Karpas-422 (cell line): Measurements from ENCODE around the gene FREM1. TPM values are rescaled to one million over a fixed set of nuclear protein-coding genes. Genes with fewer than 3 reads are reported as not detected.
A peak's percentile ranks its signal among the peaks of the same experiment; 100 is the strongest.

Experiments
- DNase-seq: peaks from one replicate; pipeline ENCODE4 v3.0.0-alpha.2; 2015
- H2AFZ ChIP-seq: fragments of 200-600 bp; sonication (generic); 2 replicates; pipeline ENCODE4 v1.6.1; 2014; ENCODE audit warnings: antibody characterized with exemption, low read length, mixed read lengths
- H3K27ac ChIP-seq: fragments of 200-600 bp; sonication (generic); 2 replicates; pipeline ENCODE4 v1.5.1; 2014; ENCODE audit warnings: mild to moderate bottlenecking, low read length, moderate library complexity
- H3K27me3 ChIP-seq: fragments of 200-600 bp; sonication (generic); 2 replicates; pipeline ENCODE4 v1.6.1; 2014; ENCODE audit warnings: low read length, mixed read lengths
- H3K36me3 ChIP-seq: fragments of 200-600 bp; sonication (generic); 2 replicates; pipeline ENCODE4 v1.6.1; 2014; ENCODE audit warnings: low read length, mixed read lengths; ENCODE audit not compliant: insufficient read depth
- H3K4me1 ChIP-seq: fragments of 200-600 bp; sonication (generic); 2 replicates; pipeline ENCODE4 v1.6.1; 2014; ENCODE audit warnings: mild to moderate bottlenecking, low read length, mixed read lengths
- H3K4me2 ChIP-seq: fragments of 200-600 bp; sonication (generic); 2 replicates; pipeline ENCODE4 v1.6.1; 2014; ENCODE audit warnings: low read length, low read depth, mild to moderate bottlenecking; ENCODE audit not compliant: poor library complexity, severe bottlenecking
- H3K4me3 ChIP-seq: fragments of 200-600 bp; sonication (generic); 2 replicates; pipeline ENCODE4 v1.5.1; 2014; ENCODE audit warnings: mild to moderate bottlenecking, antibody characterized with exemption, low read length, mixed read lengths
- H3K79me2 ChIP-seq: fragments of 200-600 bp; sonication (generic); 2 replicates; pipeline ENCODE4 v1.6.1; 2014; ENCODE audit warnings: mild to moderate bottlenecking, low read length, mixed read lengths
- H3K9ac ChIP-seq: fragments of 200-600 bp; sonication (generic); 2 replicates; pipeline ENCODE4 v1.6.0; 2014; ENCODE audit warnings: low read length
- H3K9me2 ChIP-seq: fragments of 200-600 bp; sonication (generic), shearing (Covaris generic); replicated peaks from 2 replicates; pipeline ENCODE4 v1.6.0; 2014; ENCODE audit warnings: mild to moderate bottlenecking, low read length, moderate library complexity; ENCODE audit not compliant: insufficient read depth
- H3K9me3 ChIP-seq: fragments of 300-700, 200-600 bp; sonication (generic); 2 replicates; pipeline ENCODE4 v1.6.1; 2014; ENCODE audit warnings: low read length, mixed read lengths
- H4K20me1 ChIP-seq: fragments of 200-600 bp; sonication (generic); 2 replicates; pipeline ENCODE4 v1.6.1; 2014; ENCODE audit warnings: mild to moderate bottlenecking, antibody characterized with exemption, low read length, low read depth; ENCODE audit not compliant: insufficient read depth
- total RNA-seq: library from RNA; depleted of rRNA; stranded (reverse); fragments of >200 nt; shearing (Covaris generic); gene quantifications from 2 replicates; pipeline ENCODE4 v1.2.3, GENCODE V29; 2014; ENCODE audit warnings: low replicate concordance

Gene FREM1
- total RNA-seq, 1 experiment from 2014 or later = not detected

GRCh38 chr9:14775917-14776316 is 134.3 kb downstream of the FREM1 start:
- H3K4me3 ChIP-seq = no peak overlapping the region
- no peaks in the 10 kb centered on the region for H3K27me3 ChIP-seq
- no peak overlapping the region for H3K27ac ChIP-seq
- H3K79me2 ChIP-seq = no peaks in the 10 kb centered on the region
- no peak overlapping the region for H3K4me2 ChIP-seq
- H2AFZ ChIP-seq = no peak overlapping the region
- no peak for DNase-seq
- H3K9me3 ChIP-seq = no peaks in the 10 kb centered on the region
- H4K20me1 ChIP-seq = no peaks in the 10 kb centered on the region
- H3K9me2 ChIP-seq = no peaks in the 10 kb centered on the region
- H3K4me1 ChIP-seq = no peaks in the 10 kb centered on the region
- H3K9ac ChIP-seq = no peak overlapping the region
- H3K36me3 ChIP-seq = no peaks in the 10 kb centered on the region

- no peak overlapping the region for H3K4me2 ChIP-seq
- H2AFZ ChIP-seq = no peak overlapping the region
- H3K27ac ChIP-seq = no peak overlapping the region
- DNase-seq = no peak
- H3K4me1 ChIP-seq = peaks cover 3% of the 10 kb centered on the region; the same call in 1 of the 2 replicates
- no peaks in the 10 kb centered on the region for H3K27me3 ChIP-seq
- no peaks in the 10 kb centered on the region for H3K79me2 ChIP-seq
- no peaks in the 10 kb centered on the region for H4K20me1 ChIP-seq
- H3K4me3 ChIP-seq = no peak overlapping the region
- no peaks in the 10 kb centered on the region for H3K36me3 ChIP-seq
- no peaks in the 10 kb centered on the region for H3K9me2 ChIP-seq
- no peak overlapping the region for H3K9ac ChIP-seq
- no peaks in the 10 kb centered on the region for H3K9me3 ChIP-seq
Observed at GRCh38 chr9:14770592-14770991, 139.6 kb downstream of the FREM1 start.

- Histone ChIP-seq H2AFZ (no peak overlapping the region), H3K9me3 (no peaks in the 10 kb centered on the region), H3K9me2 (no peaks in the 10 kb centered on the region), H4K20me1 (no peaks in the 10 kb centered on the region), H3K36me3 (no peaks in the 10 kb centered on the region), H3K79me2 (no peaks in the 10 kb centered on the region), H3K4me2 (no peak overlapping the region), H3K27me3 (no peaks in the 10 kb centered on the region), H3K9ac (no peak overlapping the region), H3K4me1 (peaks cover 3% of the 10 kb centered on the region; the same call in 1 of the 2 replicates), H3K27ac (no peak overlapping the region), H3K4me3 (no peak overlapping the region)
- DNase-seq = peak; percentile 85
Observed at GRCh38 chr9:14769230-14769571, 141.0 kb downstream of the FREM1 start.

- Histone ChIP-seq H2AFZ (no peak overlapping the region), H3K4me3 (no peak overlapping the region), H3K79me2 (no peaks in the 10 kb centered on the region), H3K27ac (no peak overlapping the region), H3K36me3 (no peaks in the 10 kb centered on the region), H3K4me1 (peaks cover 3% of the 10 kb centered on the region; the same call in 1 of the 2 replicates), H3K9ac (no peak overlapping the region), H3K9me2 (no peaks in the 10 kb centered on the region), H4K20me1 (no peaks in the 10 kb centered on the region), H3K27me3 (no peaks in the 10 kb centered on the region), H3K9me3 (no peaks in the 10 kb centered on the region), H3K4me2 (no peak overlapping the region)
- DNase-seq = peak; percentile 82
Observed at GRCh38 chr9:14768405-14769229, 141.6 kb downstream of the FREM1 start.

- H3K27ac ChIP-seq = no peak overlapping the region
- no peaks in the 10 kb centered on the region for H4K20me1 ChIP-seq
- no peak for DNase-seq
- no peak overlapping the region for H2AFZ ChIP-seq
- no peak overlapping the region for H3K9ac ChIP-seq
- peaks cover 3% of the 10 kb centered on the region; the same call in 1 of the 2 replicates for H3K4me1 ChIP-seq
- H3K27me3 ChIP-seq = no peaks in the 10 kb centered on the region
- no peaks in the 10 kb centered on the region for H3K9me3 ChIP-seq
- no peak overlapping the region for H3K4me3 ChIP-seq
- no peaks in the 10 kb centered on the region for H3K9me2 ChIP-seq
- no peaks in the 10 kb centered on the region for H3K79me2 ChIP-seq
- H3K4me2 ChIP-seq = no peak overlapping the region
- no peaks in the 10 kb centered on the region for H3K36me3 ChIP-seq
Observed at GRCh38 chr9:14766299-14766698, 143.9 kb downstream of the FREM1 start.

GRCh38 chr9:14761584-14761983 is 148.6 kb downstream of the FREM1 start:
- no peak for DNase-seq
- Histone ChIP-seq H3K27me3 (no peaks in the 10 kb centered on the region), H3K9me3 (no peaks in the 10 kb centered on the region), H4K20me1 (no peaks in the 10 kb centered on the region), H3K4me1 (no peaks in the 10 kb centered on the region), H3K4me3 (no peak overlapping the region), H3K9me2 (no peaks in the 10 kb centered on the region), H3K4me2 (no peak overlapping the region), H3K9ac (no peak overlapping the region), H3K27ac (no peak overlapping the region), H3K36me3 (no peaks in the 10 kb centered on the region), H3K79me2 (no peaks in the 10 kb centered on the region), H2AFZ (no peak overlapping the region)

GRCh38 chr9:14760060-14760459 is 150.2 kb downstream of the FREM1 start:
- no peaks in the 10 kb centered on the region for H3K79me2 ChIP-seq
- no peaks in the 10 kb centered on the region for H3K4me1 ChIP-seq
- H3K27me3 ChIP-seq = no peaks in the 10 kb centered on the region
- no peak overlapping the region for H3K9ac ChIP-seq
- H3K9me3 ChIP-seq = no peaks in the 10 kb centered on the region
- no peak overlapping the region for H3K4me2 ChIP-seq
- H3K4me3 ChIP-seq = no peak overlapping the region
- no peak overlapping the region for H2AFZ ChIP-seq
- no peak for DNase-seq
- H3K27ac ChIP-seq = no peak overlapping the region
- H3K9me2 ChIP-seq = no peaks in the 10 kb centered on the region
- H4K20me1 ChIP-seq = no peaks in the 10 kb centered on the region
- H3K36me3 ChIP-seq = no peaks in the 10 kb centered on the region

- Histone ChIP-seq H3K4me3 (no peak overlapping the region), H3K9me3 (no peaks in the 10 kb centered on the region), H3K4me2 (no peak overlapping the region), H3K4me1 (no peaks in the 10 kb centered on the region), H3K27ac (no peak overlapping the region), H4K20me1 (no peaks in the 10 kb centered on the region), H3K79me2 (no peaks in the 10 kb centered on the region), H3K9me2 (no peaks in the 10 kb centered on the region), H2AFZ (no peak overlapping the region), H3K9ac (no peak overlapping the region), H3K36me3 (no peaks in the 10 kb centered on the region), H3K27me3 (no peaks in the 10 kb centered on the region)
- no peak for DNase-seq
Observed at GRCh38 chr9:14756291-14756690, 153.9 kb downstream of the FREM1 start.
